Hepatocyte (in vitro differentiated cells): ENCODE results near the gene GLB1L2. TPM values are rescaled to one million over a fixed set of nuclear protein-coding genes. Genes with fewer than 3 reads are reported as not detected.

Experiments used
- DNase-seq: peaks from one replicate; pipeline ENCODE4 v3.0.0-alpha.2; 2016; ENCODE audit warnings: low spot score
- H2AFZ ChIP-seq: fragments of 200-600 bp; sonication (generic); 2 replicates; pipeline ENCODE4 v1.6.0; 2016; ENCODE audit warnings: antibody characterized with exemption, mild to moderate bottlenecking
- H3K27ac ChIP-seq: fragments of 200-600 bp; sonication (generic); 2 replicates; pipeline ENCODE4 v1.5.1; 2016; ENCODE audit warnings: mild to moderate bottlenecking
- H3K27me3 ChIP-seq: fragments of 200-600 bp; sonication (generic); 2 replicates; pipeline ENCODE4 v1.6.1; 2016
- H3K36me3 ChIP-seq: fragments of 200-600 bp; sonication (generic); replicated peaks from 2 replicates; pipeline ENCODE4 v1.5.1; 2016; ENCODE audit warnings: low read depth; ENCODE audit not compliant: insufficient read depth
- H3K4me1 ChIP-seq: fragments of 200-600 bp; sonication (generic); 2 replicates; pipeline ENCODE4 v1.5.1; 2016; ENCODE audit warnings: mild to moderate bottlenecking, moderate library complexity; ENCODE audit not compliant: insufficient read depth
- H3K4me2 ChIP-seq: fragments of 200-600 bp; sonication (generic); 2 replicates; pipeline ENCODE4 v1.6.0; 2016
- H3K4me3 ChIP-seq: fragments of 200-600 bp; sonication (generic); 2 replicates; pipeline ENCODE4 v1.5.1; 2016; ENCODE audit warnings: mild to moderate bottlenecking
- H3K79me2 ChIP-seq: fragments of 200-600 bp; sonication (generic); 2 replicates; pipeline ENCODE4 v1.6.0; 2017; ENCODE audit warnings: mild to moderate bottlenecking
- H3K9me2 ChIP-seq: fragments of 200-600 bp; sonication (generic); replicated peaks from 2 replicates; pipeline ENCODE4 v1.6.0; 2017; ENCODE audit warnings: mild to moderate bottlenecking; ENCODE audit not compliant: insufficient read depth
- H3K9me3 ChIP-seq: fragments of 200-600 bp; sonication (generic); 2 replicates; pipeline ENCODE4 v1.5.1; 2016; ENCODE audit warnings: low read depth, mild to moderate bottlenecking
- H4K20me1 ChIP-seq: fragments of 200-600 bp; sonication (generic); 2 replicates; pipeline ENCODE4 v1.6.0; 2016; ENCODE audit warnings: mild to moderate bottlenecking; ENCODE audit not compliant: insufficient read depth, poor library complexity, severe bottlenecking
- CTCF ChIP-seq: fragments of 200-600 bp; sonication (generic); IDR thresholded peaks from 2 replicates; pipeline ENCODE4 v1.5.1; 2016; ENCODE audit warnings: antibody characterized with exemption, mild to moderate bottlenecking; ENCODE audit not compliant: poor library complexity
- EZH2 ChIP-seq: fragments of 200-600 bp; sonication (generic); IDR thresholded peaks from 2 replicates; pipeline ENCODE4 v1.6.1; 2016; ENCODE audit warnings: antibody characterized with exemption, mild to moderate bottlenecking, borderline replicate concordance
- EZH2phosphoT487 ChIP-seq: fragments of 200-600 bp; sonication (generic); IDR thresholded peaks from one replicate; pipeline ENCODE4 v1.6.1; 2018; ENCODE audit warnings: antibody characterized with exemption, mild to moderate bottlenecking, low read depth, moderate library complexity; ENCODE audit not compliant: unreplicated experiment, severe bottlenecking
- WGBS: methylation state at CpG from one replicate; pipeline ENCODE4 v1.1.6; 2016; ENCODE audit warnings: low lambda C conversion rate; ENCODE audit errors: missing lambda C conversion rate; 5-methylcytosine and 5-hydroxymethylcytosine counted together
- polyA plus RNA-seq: library from polyadenylated mRNA; unstranded; fragments of >200 nt; fragmentation: Nextera tagmentation; extraction: Ambion mirVana; gene quantifications from 2 replicates; pipeline ENCODE4 v1.2.1, GENCODE V29; 2016
- total RNA-seq: library from RNA; depleted of rRNA; stranded (reverse); fragments of >200 nt; gene quantifications from 2 replicates; pipeline ENCODE4 v1.2.3, GENCODE V29; 2014

The GLB1L2 gene
- total and polyA plus RNA-seq, 2 experiments from 2014 or later, result 3.3 to 3.7 TPM

- H3K36me3 ChIP-seq, result no peaks in the 10 kb centered on the region
- no peaks in the 10 kb centered on the region for H3K4me1 ChIP-seq
- no peak overlapping the region for H3K27ac ChIP-seq
- H3K4me3 ChIP-seq, result no peak overlapping the region
- 7% methylated on average over 22 of the region's 22 CpGs for WGBS
- H3K4me2 ChIP-seq, result peak overlapping the region; percentile 92
- no peaks in the 10 kb centered on the region for H3K9me2 ChIP-seq
- H2AFZ ChIP-seq, result no peak overlapping the region
- DNase-seq, result no peak
- no peak for TF ChIP-seq EZH2
- no peak for TF ChIP-seq CTCF
- no peak for TF ChIP-seq EZH2phosphoT487
- no peaks in the 10 kb centered on the region for H3K79me2 ChIP-seq
- H4K20me1 ChIP-seq, result no peaks in the 10 kb centered on the region
- no peaks in the 10 kb centered on the region for H3K9me3 ChIP-seq
- peaks cover 74% of the 10 kb centered on the region for H3K27me3 ChIP-seq
Observed at GRCh38 chr11:134413043-134413825, 81.4 kb downstream of the GLB1L2 start.

- TF ChIP-seq EZH2phosphoT487 (no peak), EZH2 (no peak), CTCF (no peak)
- H3K27ac ChIP-seq, result no peak overlapping the region
- no peak overlapping the region for H3K4me2 ChIP-seq
- no peaks in the 10 kb centered on the region for H3K9me2 ChIP-seq
- H3K4me3 ChIP-seq, result no peak overlapping the region
- no peaks in the 10 kb centered on the region for H4K20me1 ChIP-seq
- H2AFZ ChIP-seq, result no peak overlapping the region
- peaks cover 70% of the 10 kb centered on the region for H3K27me3 ChIP-seq
- no peaks in the 10 kb centered on the region for H3K4me1 ChIP-seq
- DNase-seq, result no peak
- WGBS, result 46% methylated on average over 17 of the region's 18 CpGs
- H3K79me2 ChIP-seq, result no peaks in the 10 kb centered on the region
- no peaks in the 10 kb centered on the region for H3K36me3 ChIP-seq
- no peaks in the 10 kb centered on the region for H3K9me3 ChIP-seq
Observed at GRCh38 chr11:134413826-134414731, 82.3 kb downstream of the GLB1L2 start.

GRCh38 chr11:134414766-134415765 lies 83.3 kb downstream of the GLB1L2 start:
- Histone ChIP-seq H3K9me2 (no peaks in the 10 kb centered on the region), H3K79me2 (no peaks in the 10 kb centered on the region), H3K36me3 (no peaks in the 10 kb centered on the region), H3K4me2 (no peak overlapping the region), H3K9me3 (no peaks in the 10 kb centered on the region), H3K4me3 (no peak overlapping the region), H3K27ac (no peak overlapping the region), H2AFZ (no peak overlapping the region), H3K4me1 (no peaks in the 10 kb centered on the region), H4K20me1 (no peaks in the 10 kb centered on the region), H3K27me3 (peaks cover 60% of the 10 kb centered on the region)
- 48% methylated on average over 17 of the region's 17 CpGs for WGBS
- TF ChIP-seq EZH2 (no peak), EZH2phosphoT487 (no peak), CTCF (no peak)
- no peak for DNase-seq
